A172 (cell line): Measurements from ENCODE around the gene PIK3C3. TPM values are rescaled to one million over a fixed set of nuclear protein-coding genes. Genes with fewer than 3 reads are reported as not detected.
"Not testable (repeated sequence)": the region's sequence is repeated elsewhere in the genome, so short reads cannot be mapped to it uniquely, and the experiment has no call there.

Experiments
- DNase-seq: peaks from one replicate; pipeline ENCODE4 v3.0.0-alpha.2; 2015; ENCODE audit warnings: low spot score
- total RNA-seq: library from RNA; depleted of rRNA; stranded (reverse); fragments of >200 nt; shearing (Covaris generic); gene quantifications from 2 replicates; pipeline ENCODE4 v1.2.3, GENCODE V29; 2014

The PIK3C3 gene
- total RNA-seq, 1 experiment from 2014 or later: 42.6 TPM

GRCh38 chr18:42072407-42072806 is 117.4 kb downstream of the PIK3C3 start:
- no peak for DNase-seq

GRCh38 chr18:42074704-42075103 is 119.7 kb downstream of the PIK3C3 start:
- no peak for DNase-seq

- DNase-seq: peak; percentile 19
Measured at GRCh38 chr18:42078711-42079110, 123.7 kb downstream of the PIK3C3 start.

- DNase-seq: no peak
Measured at GRCh38 chr18:42080340-42080739, 125.3 kb downstream of the PIK3C3 start.

- DNase-seq: no peak
Measured at GRCh38 chr18:42082415-42083234, 127.6 kb downstream of the PIK3C3 start.

GRCh38 chr18:42086288-42086687 is 131.3 kb downstream of the PIK3C3 start:
- peak; percentile 96 for DNase-seq

GRCh38 chr18:42087235-42087634 is 132.2 kb downstream of the PIK3C3 start:
- no peak for DNase-seq

- no peak for DNase-seq
Measured at GRCh38 chr18:42087876-42088275, 132.8 kb downstream of the PIK3C3 start.

- DNase-seq: no peak
Measured at GRCh38 chr18:42092848-42093247, 137.8 kb downstream of the PIK3C3 start.

- DNase-seq: no peak
Measured at GRCh38 chr18:42094875-42095274, 139.8 kb downstream of the PIK3C3 start.

- DNase-seq: no peak
Measured at GRCh38 chr18:42095732-42096377, 140.8 kb downstream of the PIK3C3 start.

- no peak for DNase-seq
Measured at GRCh38 chr18:42100248-42100647, 145.2 kb downstream of the PIK3C3 start.

- no peak for DNase-seq
Measured at GRCh38 chr18:42100911-42101310, 145.9 kb downstream of the PIK3C3 start.

- no peak for DNase-seq
Measured at GRCh38 chr18:42105394-42105793, 150.4 kb downstream of the PIK3C3 start.

- DNase-seq: no peak
Measured at GRCh38 chr18:42106784-42107183, 151.8 kb downstream of the PIK3C3 start.

GRCh38 chr18:42107287-42107686 is 152.3 kb downstream of the PIK3C3 start:
- DNase-seq: no peak

- no peak for DNase-seq
Measured at GRCh38 chr18:42107691-42108450, 152.8 kb downstream of the PIK3C3 start.

- not testable (repeated sequence) for DNase-seq
Measured at GRCh38 chr18:42112147-42112546, 157.1 kb downstream of the PIK3C3 start.

- DNase-seq: no peak
Measured at GRCh38 chr18:42112657-42113420, 157.8 kb downstream of the PIK3C3 start.

- DNase-seq: peak; percentile 8
Measured at GRCh38 chr18:42113529-42114191, 158.6 kb downstream of the PIK3C3 start.

- DNase-seq: peak; percentile 71
Measured at GRCh38 chr18:42114310-42114943, 159.4 kb downstream of the PIK3C3 start.
